Measurements from ENCODE around the gene MACF1. TPM values are rescaled to one million over a fixed set of nuclear protein-coding genes. Genes with fewer than 3 reads are reported as not detected.

The MACF1 gene
- total RNA-seq, 2 experiments from 2014 or later: 248 to 252 TPM

DNA sequence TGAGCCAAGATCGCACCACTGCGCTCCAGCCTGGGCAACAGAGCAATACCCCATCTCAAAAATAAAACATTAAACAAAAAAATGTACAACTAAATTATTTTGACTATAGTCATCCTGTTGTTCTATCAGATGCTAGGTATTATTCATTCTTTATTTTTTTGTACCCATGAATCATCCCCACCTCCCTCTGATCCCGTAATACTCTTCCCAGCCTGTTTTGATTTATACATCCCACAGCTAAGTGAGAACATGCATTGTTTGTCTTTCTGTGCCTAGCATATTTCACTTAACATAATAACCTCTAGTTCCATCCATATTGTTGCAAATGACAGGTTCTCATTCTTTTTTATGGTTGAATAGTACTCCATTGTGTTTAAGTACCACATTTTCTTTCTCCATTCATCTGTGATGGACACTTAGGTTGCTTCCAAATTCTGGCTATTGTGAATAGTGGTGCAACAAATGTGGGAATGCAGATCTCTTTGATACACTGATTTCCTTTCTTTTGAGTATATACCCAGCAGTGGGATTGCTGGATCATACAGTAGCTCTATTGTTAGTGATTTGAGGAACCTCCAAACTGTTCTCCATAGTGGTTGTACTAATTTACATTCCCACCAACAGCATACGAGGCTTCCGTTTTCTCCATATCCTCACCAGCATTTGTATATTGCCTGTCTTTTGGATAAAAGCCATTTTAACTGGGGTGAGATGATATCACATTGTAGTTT, 84.4 kb downstream of the MACF1 start:
- no peaks in the 10 kb centered on the region for H3K9me3 Mint-ChIP-seq
- no peak overlapping the region for H3K4me3 ChIP-seq (ENCODE audit: low read length)
- peaks cover 81% of the 10 kb centered on the region for H3K36me3 ChIP-seq (ENCODE audit: insufficient read depth, low read length)
- no peak overlapping the region for H3K27ac Mint-ChIP-seq
- H3K27me3 ChIP-seq (ENCODE audit: control insufficient read depth in 1 of 2, insufficient read depth in 2 of 2, low read length in 2 of 2): no peaks in the 10 kb centered on the region
- no peaks in the 10 kb centered on the region for H3K9me3 ChIP-seq (ENCODE audit: control insufficient read depth in 1 of 2, insufficient read depth in 1 of 2, low read length in 2 of 2)
- H3K4me3 Mint-ChIP-seq: no peak overlapping the region
- DNase-seq (no peak), ATAC-seq (ENCODE audit: poor library complexity) (no peak)
- no peaks in the 10 kb centered on the region for H3K4me1 ChIP-seq (ENCODE audit: insufficient read depth, low read length)
- no peaks in the 10 kb centered on the region for H3K4me1 Mint-ChIP-seq (ENCODE audit: low read depth)
- CTCF ChIA-PET: no interaction called here
- intact Hi-C loops (cut with DNase I, micrococcal nuclease): loop anchor here in 1 of 2 experiments (10.0 kb wide), 1 partner anchor 256 kb away; no protein-coding TSS in a partner anchor
- H3K36me3 Mint-ChIP-seq (ENCODE audit: low read depth): peaks cover 93% of the 10 kb centered on the region
- H3K27me3 Mint-ChIP-seq: no peaks in the 10 kb centered on the region
- TF ChIP-seq, protein P1, sequence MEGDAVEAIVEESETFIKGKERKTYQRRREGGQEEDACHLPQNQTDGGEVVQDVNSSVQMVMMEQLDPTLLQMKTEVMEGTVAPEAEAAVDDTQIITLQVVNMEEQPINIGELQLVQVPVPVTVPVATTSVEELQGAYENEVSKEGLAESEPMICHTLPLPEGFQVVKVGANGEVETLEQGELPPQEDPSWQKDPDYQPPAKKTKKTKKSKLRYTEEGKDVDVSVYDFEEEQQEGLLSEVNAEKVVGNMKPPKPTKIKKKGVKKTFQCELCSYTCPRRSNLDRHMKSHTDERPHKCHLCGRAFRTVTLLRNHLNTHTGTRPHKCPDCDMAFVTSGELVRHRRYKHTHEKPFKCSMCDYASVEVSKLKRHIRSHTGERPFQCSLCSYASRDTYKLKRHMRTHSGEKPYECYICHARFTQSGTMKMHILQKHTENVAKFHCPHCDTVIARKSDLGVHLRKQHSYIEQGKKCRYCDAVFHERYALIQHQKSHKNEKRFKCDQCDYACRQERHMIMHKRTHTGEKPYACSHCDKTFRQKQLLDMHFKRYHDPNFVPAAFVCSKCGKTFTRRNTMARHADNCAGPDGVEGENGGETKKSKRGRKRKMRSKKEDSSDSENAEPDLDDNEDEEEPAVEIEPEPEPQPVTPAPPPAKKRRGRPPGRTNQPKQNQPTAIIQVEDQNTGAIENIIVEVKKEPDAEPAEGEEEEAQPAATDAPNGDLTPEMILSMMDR (IDR thresholded peaks at IDR 0.05): no peak
- POLR2A ChIA-PET: no interaction called here
- H3K27ac ChIP-seq (ENCODE audit: low read depth in 1 of 2, low read length in 2 of 2): no peak overlapping the region

DNA sequence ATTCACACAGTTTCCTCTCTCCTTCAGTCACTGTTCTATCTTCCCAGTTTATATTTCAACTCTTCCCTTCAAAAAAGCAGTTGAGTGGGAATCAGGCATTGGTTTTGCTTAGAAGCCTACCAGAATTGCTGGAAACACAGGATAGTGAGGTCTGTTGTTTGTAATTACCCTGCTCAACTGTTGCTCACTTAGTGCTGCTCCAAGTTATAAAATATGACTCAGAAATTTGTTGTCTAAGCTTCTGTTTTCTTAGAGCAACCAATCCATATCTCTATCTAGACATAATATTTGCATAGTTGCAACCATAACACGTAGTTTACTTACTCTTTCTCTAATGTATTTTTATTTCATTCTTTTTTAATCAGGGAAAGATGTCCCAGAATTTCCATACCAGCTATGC, 87.9 kb downstream of the MACF1 start:
- peaks cover 75% of the 10 kb centered on the region for H3K36me3 ChIP-seq (ENCODE audit: insufficient read depth, low read length)
- no peaks in the 10 kb centered on the region for H3K27me3 Mint-ChIP-seq
- no peaks in the 10 kb centered on the region for H3K9me3 ChIP-seq (ENCODE audit: control insufficient read depth in 1 of 2, insufficient read depth in 1 of 2, low read length in 2 of 2)
- H3K4me3 Mint-ChIP-seq: no peak overlapping the region
- DNase-seq: no peak
- H3K27ac Mint-ChIP-seq: no peak overlapping the region
- intact Hi-C loops (cut with DNase I, micrococcal nuclease): no loop called here
- no peaks in the 10 kb centered on the region for H3K27me3 ChIP-seq (ENCODE audit: control insufficient read depth in 1 of 2, insufficient read depth in 2 of 2, low read length in 2 of 2)
- no peak for ATAC-seq (ENCODE audit: poor library complexity)
- no peak overlapping the region for H3K4me3 ChIP-seq (ENCODE audit: low read length)
- ChIA-PET CTCF (no interaction called here), POLR2A (no interaction called here)
- H3K4me1 Mint-ChIP-seq (ENCODE audit: low read depth): no peaks in the 10 kb centered on the region
- H3K36me3 Mint-ChIP-seq (ENCODE audit: low read depth): peaks cover 93% of the 10 kb centered on the region
- H3K9me3 Mint-ChIP-seq: no peaks in the 10 kb centered on the region
- TF ChIP-seq, protein P1 (IDR thresholded peaks at IDR 0.05): no peak
- no peak overlapping the region for H3K27ac ChIP-seq (ENCODE audit: low read depth in 1 of 2, low read length in 2 of 2)
- H3K4me1 ChIP-seq (ENCODE audit: insufficient read depth, low read length): no peaks in the 10 kb centered on the region

DNA sequence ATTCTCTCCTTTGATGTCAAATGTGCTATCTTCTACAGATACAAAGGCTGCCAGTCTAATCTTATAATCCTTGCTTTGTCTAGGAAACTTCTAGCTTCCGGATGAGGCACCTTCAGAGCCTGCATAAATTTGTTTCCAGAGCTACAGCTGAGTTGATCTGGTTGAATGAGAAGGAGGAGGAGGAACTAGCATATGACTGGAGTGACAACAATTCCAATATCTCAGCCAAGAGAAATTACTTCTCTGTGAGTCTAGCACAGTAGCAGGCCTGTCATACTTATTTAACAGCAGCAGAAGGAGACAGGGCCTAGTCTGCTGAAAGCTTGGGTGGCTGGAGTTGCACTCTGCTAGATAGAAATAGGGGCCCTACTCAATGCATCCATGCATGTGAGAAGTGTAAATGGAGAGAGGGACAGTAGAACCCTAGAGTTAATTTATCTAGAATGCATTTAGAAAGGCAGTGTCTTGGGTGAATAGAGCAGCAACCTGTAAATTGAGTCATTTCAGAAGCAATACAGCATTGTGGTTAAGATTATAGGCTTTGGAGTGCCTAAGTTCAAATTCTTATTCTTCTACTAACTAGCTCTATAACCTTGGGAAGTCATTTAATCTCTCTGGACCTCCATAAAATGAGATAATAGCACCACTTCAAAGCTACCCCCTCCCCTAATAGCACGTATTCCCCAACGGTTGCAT, 89.0 kb downstream of the MACF1 start:
- Mint-ChIP-seq H3K4me1 (ENCODE audit: low read depth) (no peaks in the 10 kb centered on the region), H3K27me3 (no peaks in the 10 kb centered on the region), H3K4me3 (no peak overlapping the region), H3K36me3 (ENCODE audit: low read depth) (peaks cover 89% of the 10 kb centered on the region), H3K9me3 (no peaks in the 10 kb centered on the region), H3K27ac (no peak overlapping the region)
- DNase-seq: no peak
- Histone ChIP-seq H3K4me3 (ENCODE audit: low read length) (no peak overlapping the region), H3K27me3 (ENCODE audit: control insufficient read depth in 1 of 2, insufficient read depth in 2 of 2, low read length in 2 of 2) (no peaks in the 10 kb centered on the region), H3K4me1 (ENCODE audit: insufficient read depth, low read length) (no peaks in the 10 kb centered on the region), H3K36me3 (ENCODE audit: insufficient read depth, low read length) (peaks cover 76% of the 10 kb centered on the region), H3K9me3 (ENCODE audit: control insufficient read depth in 1 of 2, insufficient read depth in 1 of 2, low read length in 2 of 2) (no peaks in the 10 kb centered on the region), H3K27ac (ENCODE audit: low read depth in 1 of 2, low read length in 2 of 2) (no peak overlapping the region)
- no peak for ATAC-seq (ENCODE audit: poor library complexity)
- intact Hi-C loops (cut with DNase I, micrococcal nuclease): no loop called here
- POLR2A ChIA-PET: no interaction called here
- CTCF ChIA-PET: no interaction called here
- TF ChIP-seq, protein P1 (IDR thresholded peaks at IDR 0.05): no peak
